Stimulated activated CD8-positive, alpha-beta memory T cell treated with anti-CD3 and anti-CD28 coated beads, Interleukin-7, amount 100 ng/mL, for 1 hour (primary cell): ENCODE measurements around the gene DNMT3L.

Source experiments
- DNase-seq, 2 donors: peaks; one replicate each; pipeline ENCODE4 v3.0.0-alpha.2; 2020; ENCODE audit warnings: low read depth in 2 of 2

DNMT3L gene

DNA sequence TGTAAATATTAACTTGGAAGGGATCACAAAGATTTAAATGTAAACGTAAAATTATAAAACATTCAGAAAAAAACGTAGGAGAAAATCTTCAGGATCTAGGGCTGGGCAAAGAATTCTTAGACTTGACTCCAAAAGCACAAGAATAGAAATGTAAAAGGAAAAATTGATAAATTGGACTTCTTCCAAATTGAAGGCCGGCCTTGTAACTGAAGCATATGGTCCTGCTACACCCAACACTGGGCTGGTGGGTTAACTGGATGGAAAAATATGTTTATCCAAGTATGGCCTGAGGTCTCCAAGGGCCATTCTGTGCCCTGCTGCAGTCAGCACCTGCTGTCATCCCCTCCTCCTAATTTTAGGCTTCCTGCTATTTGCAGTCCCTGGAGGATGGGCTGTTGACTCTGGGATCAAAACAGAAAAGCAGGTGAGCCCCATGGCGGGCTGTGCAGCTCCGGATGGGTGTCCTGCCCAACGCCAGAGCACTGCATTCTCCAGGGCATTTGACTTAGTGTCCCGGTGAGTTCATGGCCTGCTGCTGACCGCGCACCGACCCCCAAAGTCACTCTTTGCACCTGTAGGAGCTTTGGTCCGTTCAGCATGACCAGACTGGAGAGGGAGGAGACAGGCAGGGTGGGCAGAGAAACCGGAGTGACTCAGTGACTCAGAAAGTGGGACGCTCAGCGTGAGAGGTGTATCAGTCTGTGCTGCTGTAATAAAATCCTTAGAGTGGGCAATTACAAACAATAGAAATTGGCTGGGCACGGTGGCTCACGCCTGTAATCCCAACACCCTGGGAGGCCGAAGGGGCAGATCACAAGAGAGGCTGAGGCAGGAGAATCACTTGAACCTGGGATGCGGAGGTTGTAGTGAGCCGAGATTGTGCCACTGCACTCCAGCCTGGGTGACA lies 17.9 kb upstream of the DNMT3L start:
- no peak for DNase-seq

DNA sequence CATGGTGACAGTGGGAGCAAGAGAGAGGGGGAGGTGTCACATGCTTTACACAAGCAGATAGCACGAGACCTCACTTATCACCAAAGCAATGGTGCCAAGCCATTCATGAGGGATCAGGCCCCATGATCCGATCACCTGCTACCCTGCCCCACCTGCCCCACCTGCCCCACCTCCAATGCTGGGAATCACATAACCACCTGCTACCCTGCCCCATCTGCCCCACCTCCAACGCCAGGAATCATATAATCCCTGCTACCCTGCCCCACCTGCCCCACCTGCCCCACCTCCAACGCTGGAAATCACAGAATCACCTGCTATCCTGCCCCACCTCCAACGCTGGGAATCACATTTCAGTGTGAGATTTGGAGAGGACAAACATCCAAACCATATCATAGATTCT lies 13.3 kb upstream of the DNMT3L start:
- no peak for DNase-seq

GRCh38 chr21:44273046-44273445 lies 11.3 kb upstream of the DNMT3L start:
- DNase-seq = no peak

DNA sequence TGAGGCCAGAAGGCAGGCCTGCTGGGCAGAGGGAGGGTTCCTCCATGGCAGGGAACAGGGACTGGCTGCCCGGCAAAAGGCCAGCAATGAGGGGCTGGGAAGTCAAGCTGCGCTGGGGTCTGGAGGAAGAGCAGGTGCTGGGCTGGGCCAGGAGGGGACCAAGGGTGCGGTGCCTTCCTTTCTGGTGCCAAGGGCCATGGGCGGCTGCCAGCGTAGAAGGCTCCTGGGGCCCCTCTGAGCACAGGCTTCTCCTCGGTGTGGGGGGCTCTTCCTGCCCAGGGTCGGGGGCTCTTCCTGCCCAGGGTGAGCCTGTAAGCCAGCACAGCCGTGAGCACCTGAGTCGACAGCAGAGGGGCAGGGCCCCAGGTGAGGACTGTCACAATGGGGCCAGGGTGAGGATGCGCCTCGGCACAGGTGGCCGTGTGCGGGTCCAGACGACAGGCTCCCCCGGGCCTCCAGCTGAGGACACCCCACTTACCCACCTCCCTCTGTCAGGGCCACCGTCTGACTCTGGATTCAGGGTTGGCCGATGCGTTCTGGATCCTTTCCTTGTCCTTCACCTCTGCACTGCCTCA lies 10.7 kb upstream of the DNMT3L start:
- no peak for DNase-seq

DNA sequence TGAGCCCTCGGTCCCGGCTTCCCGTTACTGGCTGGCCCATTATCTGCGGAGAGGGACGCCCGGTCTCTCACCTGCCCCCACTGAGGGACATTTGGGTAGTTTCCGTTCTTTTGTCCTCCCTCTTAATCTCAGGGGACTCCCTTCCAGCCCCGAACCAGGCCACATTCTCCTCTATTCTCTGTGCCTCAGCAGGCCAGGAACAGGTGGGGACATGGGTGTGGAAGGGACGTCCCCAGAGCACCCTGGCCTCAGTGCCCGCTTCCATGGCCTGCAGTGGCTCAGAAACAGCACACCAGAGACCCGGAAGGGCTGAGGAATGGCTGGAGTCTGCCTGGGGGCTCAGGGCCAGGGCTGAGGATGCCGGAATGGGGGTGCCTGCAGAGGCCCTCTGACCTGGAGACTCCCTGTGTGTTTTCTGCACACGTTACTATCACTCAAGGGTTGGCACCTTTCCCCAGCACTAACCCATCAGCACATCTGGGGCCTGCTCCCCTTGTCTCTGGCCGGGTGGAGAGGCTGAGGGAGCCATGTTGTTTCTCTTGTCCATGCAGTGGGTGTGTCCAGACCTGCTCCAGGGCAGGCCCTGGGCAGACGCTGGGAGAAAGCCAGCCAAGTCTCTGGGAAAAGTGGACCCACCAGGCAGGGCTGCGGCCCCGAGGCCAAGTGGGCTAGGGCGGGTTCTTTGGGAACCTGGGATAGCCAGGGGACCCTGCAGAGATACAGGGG lies 10.0 kb upstream of the DNMT3L start:
- no peak for DNase-seq

DNA sequence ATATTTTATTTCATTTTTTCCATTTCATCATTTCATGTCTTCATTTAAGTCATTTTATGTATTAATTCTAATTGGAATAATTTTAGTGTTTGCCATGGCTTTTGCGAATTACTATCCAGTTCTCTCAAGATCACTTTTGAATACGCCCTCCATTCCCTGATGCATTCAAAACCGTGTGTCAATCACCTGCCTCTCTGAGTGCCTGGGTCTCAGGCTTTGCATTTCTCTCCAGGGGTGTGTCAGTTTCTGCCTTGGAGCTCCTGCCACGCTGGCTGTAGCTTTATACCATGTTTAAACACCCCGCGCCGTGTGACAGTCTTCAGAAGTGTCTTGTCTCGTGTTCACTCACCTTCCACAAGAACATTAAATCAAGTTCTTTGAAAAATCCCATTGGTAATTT lies 7.4 kb upstream of the DNMT3L start:
- no peak for DNase-seq

DNA sequence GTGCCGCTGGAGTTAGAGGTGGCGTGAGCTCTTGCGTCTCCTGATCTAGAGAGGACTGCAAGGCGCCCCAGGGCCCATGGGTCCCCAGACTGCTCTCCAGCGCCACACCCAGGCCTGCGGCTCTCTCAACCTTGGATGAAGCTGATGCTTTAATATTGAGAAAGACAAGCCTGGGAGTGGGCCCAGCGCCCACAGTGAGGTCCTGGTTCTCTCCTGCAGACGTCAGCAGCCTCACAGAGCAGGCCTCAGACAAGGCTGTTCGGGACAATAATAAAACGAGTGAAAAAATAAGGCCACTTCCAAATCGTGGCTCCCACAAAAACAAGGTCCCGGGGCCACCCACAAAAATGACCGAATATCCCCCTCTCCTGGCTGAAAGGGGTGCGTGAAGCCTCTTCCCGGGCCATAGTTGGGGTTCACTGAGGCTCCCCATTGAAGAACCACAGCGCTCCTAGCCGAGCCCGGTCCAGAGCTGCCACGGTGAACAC lies 6.0 kb upstream of the DNMT3L start:
- DNase-seq = no peak

GRCh38 chr21:44265734-44266270 lies 4.1 kb upstream of the DNMT3L start:
- DNase-seq = no peak

DNA sequence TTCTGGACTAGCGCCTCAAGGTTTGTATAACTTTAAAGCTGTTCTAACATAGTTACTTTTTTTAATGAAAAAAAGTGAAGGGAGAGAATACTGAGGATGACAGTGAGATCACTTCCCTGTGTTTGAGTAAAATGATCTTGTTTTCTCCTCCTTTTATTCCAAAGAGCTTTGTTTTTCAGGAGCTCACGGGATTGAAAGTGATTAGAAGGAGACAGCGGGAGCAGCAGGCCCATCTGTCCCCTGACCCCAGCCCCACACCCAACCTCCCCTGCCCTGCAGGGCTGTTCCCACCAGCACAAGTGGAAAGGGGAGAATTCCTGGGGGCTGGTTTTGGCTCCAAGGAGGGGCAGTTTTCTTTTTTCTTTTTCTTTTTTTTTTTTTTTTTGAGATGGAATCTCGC lies 2.1 kb upstream of the DNMT3L start:
- no peak for DNase-seq

DNA sequence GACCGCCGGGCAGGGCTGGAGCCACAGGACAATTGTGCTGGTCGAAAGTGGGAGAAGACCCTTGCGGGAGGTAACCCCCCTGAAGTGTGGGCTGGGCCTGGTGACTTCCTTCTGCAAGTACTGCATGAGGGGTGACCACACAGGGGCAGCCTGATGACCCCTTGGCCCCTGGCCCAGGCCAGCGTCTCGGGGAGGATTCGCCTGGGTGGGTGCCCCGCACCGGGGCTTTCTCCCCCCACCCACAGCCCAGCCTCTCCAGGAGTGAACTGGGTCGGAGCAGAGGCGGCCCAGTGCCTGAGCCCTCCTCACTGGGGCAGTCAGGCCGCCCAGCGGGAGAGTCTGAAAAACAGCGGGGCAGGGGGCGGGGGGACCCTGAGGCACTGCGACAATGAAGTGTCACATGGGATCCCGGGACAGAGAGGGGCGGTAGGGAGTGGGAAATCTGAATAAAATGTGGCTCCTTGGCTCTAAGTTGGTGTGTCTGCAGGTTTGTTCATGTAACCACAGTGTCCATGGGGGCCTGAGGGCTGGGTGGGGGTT lies 1.6 kb upstream of the DNMT3L start:
- DNase-seq = no peak

- DNase-seq = no peak
Observed at GRCh38 chr21:44262338-44263056, 800 bp upstream of the DNMT3L start.

DNA sequence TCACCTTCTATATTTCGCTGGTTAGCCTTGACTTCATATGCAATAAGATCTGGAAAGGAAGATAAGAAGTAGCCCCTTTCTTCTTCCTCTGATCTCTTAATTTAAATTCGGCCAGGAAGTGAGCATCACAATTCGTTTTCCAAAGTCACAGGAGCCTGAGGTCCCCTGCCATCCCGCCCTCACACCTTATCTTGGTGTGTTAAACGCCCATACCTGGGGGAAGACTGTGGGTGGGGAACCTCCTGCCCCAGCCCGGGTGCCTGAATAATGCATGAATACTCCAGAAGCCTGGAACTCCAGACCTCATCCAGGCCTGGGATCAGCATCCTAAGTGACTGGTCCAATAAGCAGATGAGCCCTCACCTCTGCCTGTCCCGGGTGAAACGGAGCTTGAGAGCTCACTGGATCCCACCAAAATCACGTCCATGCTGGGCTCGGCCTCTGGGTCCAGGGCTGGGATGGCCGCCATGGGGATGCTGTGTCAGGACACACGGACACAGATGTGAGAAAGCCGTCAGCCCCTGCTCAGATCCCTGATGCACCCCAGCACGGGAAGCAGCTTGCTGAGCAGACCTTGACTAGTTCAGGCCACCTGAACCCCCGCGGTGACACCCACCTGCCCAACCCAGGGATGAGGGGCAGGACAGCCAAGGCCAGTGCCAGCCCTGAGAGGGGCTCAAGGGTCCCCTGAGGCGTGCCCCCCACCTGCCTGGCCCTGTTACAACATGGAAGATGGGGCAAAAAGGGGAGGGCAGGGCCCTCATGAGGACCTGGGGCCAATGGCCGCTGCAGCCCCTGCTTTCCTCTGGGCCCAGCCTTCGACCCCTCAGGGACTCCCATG lies 686 bp downstream of the DNMT3L start:
- no peak for DNase-seq

DNA sequence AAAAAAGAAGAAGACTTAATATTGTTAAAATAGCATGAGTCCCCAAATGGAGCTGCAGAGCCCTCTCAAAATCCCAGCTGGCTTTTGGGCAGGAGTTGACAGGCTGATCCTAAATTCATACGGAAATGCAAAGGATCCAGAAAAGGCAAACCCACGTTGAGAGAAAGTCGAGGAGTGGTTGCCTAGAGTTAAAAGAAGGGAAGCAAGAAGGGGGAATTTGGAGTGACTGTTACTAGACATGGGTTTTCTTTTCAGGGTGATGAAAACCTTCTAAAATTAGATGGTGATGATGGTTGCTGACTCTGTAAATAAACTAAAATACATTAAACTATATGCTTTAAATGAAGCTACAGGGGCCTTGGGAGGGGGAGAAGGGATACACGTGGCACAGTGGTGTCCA lies 1.6 kb downstream of the DNMT3L start:
- DNase-seq = no peak

DNA sequence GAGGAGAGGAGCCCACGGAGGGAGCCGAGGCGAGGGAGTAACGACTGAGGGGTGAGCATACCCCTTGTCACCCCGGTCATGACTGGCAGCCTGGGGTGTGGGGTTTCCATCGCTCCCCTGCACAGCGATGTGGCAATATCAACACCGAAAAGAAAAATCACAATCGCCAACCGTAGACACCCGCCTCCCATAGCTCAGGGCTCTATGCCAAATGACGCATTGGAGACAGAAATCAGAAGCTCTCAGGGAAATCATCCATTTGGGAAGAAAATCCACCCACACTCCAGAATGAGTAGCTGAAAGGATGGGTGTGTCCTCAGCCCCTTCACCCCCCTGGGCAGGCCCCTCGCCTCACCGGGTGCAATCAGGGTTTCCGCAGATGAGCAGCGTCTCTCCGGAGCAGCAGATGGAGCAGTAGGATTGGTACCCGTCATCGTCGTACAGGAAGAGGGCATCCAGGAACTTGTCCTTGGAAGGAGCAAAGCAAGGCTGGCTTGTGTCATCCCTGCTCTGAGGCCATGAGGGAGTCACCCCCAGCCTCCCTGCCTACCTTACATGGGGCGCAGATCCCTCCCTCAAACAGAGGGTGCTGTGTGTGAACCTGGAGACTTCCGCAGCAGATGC lies 2.5 kb downstream of the DNMT3L start:
- no peak for DNase-seq

DNA sequence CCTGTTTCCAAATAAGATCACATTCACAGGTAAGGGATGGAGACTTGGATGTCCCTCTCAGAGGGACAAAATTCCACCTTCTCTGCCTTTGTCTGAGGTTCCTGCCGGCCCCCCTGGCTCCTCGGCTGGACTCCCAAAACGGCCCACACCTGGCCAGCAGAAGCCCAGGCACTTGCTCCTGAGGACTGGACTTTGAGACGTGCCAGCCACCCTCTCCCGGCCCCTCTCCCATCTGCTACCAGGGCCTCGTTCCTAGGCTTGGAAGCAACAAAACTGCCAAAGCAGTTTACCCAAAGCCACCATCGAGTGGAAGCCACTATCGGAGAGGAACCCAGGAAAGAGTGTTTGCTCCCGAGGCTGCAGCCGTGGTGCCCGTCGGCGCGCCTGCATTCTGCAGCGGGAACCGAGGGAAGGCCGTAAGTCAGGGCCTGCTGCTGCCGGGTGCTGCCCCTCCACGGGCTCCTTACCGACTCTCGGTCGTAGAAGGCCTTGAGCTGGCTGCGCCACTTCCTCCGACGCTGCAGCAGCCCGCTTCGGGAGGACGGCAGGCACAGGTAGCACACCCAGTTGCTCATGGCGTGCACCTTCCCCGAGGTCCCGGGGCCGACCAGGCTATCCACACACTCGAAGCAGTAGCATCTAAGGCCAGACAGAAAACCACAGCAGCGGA lies 3.5 kb downstream of the DNMT3L start:
- DNase-seq = no peak

DNA sequence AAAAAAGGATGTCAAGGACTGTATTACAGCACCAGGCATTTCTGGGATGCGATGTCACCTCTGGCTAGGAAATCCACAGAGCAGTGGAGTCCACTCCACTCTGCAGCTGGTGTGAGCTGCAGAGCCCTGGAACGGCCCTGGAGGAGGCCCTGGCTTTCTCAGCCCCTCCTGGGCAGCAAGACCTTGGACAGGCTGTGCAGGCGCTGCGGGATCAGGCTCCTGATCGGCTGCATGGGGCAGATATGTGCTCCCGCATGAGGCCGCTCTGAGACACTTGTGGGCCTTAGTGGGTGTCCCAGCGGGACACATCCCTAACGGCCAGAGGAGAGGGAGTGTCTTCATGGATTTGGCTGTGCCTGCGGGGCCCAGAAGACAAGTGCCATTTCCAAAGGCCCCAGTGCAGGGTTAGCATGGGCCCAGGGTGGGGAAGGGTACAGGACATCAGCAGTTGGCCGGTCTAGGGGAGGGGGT lies 6.2 kb downstream of the DNMT3L start:
- no peak for DNase-seq

- no peak for DNase-seq
Observed at GRCh38 chr21:44253832-44254710, 7.6 kb downstream of the DNMT3L start.
